ENCODE measurements around the gene BOLA2B. TPM values are rescaled to one million over a fixed set of nuclear protein-coding genes. Genes with fewer than 3 reads are reported as not detected.

BOLA2B gene
- total and polyA plus RNA-seq, 3 experiments from 2014 or later: 208 to 271 (median 268) TPM

DNA sequence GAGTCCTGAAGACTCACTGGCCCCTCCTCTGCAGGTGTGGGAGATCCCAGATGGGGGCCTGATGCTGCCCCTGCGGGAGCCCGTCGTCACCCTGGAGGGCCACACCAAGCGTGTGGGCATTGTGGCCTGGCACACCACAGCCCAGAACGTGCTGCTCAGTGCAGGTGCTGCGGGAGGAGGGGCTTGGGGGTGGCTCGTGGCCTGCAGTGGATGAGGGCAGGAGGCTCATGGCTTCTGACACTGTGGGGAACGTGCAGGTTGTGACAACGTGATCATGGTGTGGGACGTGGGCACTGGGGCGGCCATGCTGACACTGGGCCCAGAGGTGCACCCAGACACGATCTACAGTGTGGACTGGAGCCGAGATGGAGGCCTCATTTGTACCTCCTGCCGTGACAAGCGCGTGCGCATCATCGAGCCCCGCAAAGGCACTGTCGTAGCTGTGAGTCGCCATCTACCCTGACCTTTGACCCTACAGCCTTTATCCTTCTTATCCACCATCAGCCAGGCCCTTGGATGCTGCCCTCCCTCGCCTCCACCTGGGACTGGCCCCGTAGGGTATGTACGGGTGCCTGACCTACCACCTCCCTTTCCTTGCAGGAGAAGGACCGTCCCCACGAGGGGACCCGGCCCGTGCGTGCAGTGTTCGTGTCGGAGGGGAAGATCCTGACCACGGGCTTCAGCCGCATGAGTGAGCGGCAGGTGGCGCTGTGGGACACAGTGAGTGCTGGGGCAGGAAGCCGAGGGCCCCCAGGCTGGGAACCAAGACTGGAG lies 6.5 kb downstream of the BOLA2B start:
- peak overlapping the region; percentile 94 to 100 (median 98) for H3K4me3 Mint-ChIP-seq
- POLR2A ChIA-PET: interaction anchor here (0.6 to 6.2 kb wide), 7 partner anchors 10 to 121 kb away, joined by 5 to 86 read pairs (median 11); partner anchors contain the start of genes ALDOA, TBX6 and YPEL3
- peak overlapping the region; percentile 93 to 100 (median 96) for H3K27ac Mint-ChIP-seq

DNA sequence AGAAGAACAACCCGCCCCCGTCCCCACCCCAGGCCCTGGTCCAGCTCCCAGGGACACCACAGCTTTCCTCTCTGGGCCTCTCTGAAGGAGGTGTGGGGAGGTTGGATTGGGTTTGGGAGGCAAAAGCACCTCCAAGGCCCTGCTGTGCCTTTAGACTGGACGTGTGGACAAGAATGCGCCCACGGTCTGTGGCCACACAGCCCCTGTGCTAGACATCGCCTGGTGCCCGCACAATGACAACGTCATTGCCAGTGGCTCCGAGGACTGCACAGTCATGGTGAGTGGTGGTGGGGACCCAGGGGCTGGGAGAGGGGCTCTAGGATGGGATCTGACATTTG lies 7.1 kb downstream of the BOLA2B start:
- Histone ChIP-seq H3K27me3 (ENCODE audit: insufficient read depth, low read length, poor library complexity, severe bottlenecking) (no peaks in the 10 kb centered on the region), H3K9me3 (ENCODE audit: low read length) (no peaks in the 10 kb centered on the region), H3K4me1 (ENCODE audit: insufficient read depth, low read length) (peaks cover 33% of the 10 kb centered on the region), H3K36me3 (ENCODE audit: insufficient read depth, low read length) (peaks cover 35% of the 10 kb centered on the region), H3K27ac (ENCODE audit: low read depth, low read length) (peak overlapping the region; percentile 71), H3K4me3 (ENCODE audit: low read length) (peak overlapping the region; percentile 99)
- H3K27ac Mint-ChIP-seq: peak overlapping the region; percentile 93 to 100 (median 96)
- ChIA-PET POLR2A (interaction anchor here (0.5 to 6.2 kb wide), 14 partner anchors 9 to 561 kb away, joined by 3 to 86 read pairs (median 4); partner anchors contain the start of genes ALDOA, TBC1D10B, TBX6 and YPEL3), CTCF (interaction anchor here (0.8 to 3.5 kb wide), 10 partner anchors 44 to 231 kb away, joined by 3 to 34 read pairs (median 5); partner anchors contain the start of genes TBX6 and YPEL3)
- peaks cover 25 to 36% (median 31%) of the 10 kb centered on the region in 3 donors for H3K4me1 Mint-ChIP-seq
- peak overlapping the region; percentile 94 to 100 (median 98) for H3K4me3 Mint-ChIP-seq
- H3K27me3 Mint-ChIP-seq: peaks cover 0 to 14% of the 10 kb centered on the region in 2 donors
- peaks cover 12 to 43% (median 18%) of the 10 kb centered on the region in 3 donors for H3K36me3 Mint-ChIP-seq
- peaks cover 0 to 2% (median 0%) of the 10 kb centered on the region in 5 donors for H3K9me3 Mint-ChIP-seq
- no peak for DNase-seq

More for the DNA sequence above, 6.5 kb downstream of the BOLA2B start:
- Histone ChIP-seq H3K27ac (ENCODE audit: low read depth, low read length) (peak overlapping the region; percentile 71), H3K4me1 (ENCODE audit: insufficient read depth, low read length) (peaks cover 31% of the 10 kb centered on the region), H3K4me3 (ENCODE audit: low read length) (peak overlapping the region; percentile 99), H3K27me3 (ENCODE audit: insufficient read depth, low read length, poor library complexity, severe bottlenecking) (no peaks in the 10 kb centered on the region), H3K9me3 (ENCODE audit: low read length) (no peaks in the 10 kb centered on the region), H3K36me3 (ENCODE audit: insufficient read depth, low read length) (peaks cover 35% of the 10 kb centered on the region)
- peak; percentile 83 to 91 (median 87) for DNase-seq
- H3K36me3 Mint-ChIP-seq: peaks cover 12 to 43% (median 18%) of the 10 kb centered on the region in 3 donors
- peaks cover 0 to 2% (median 0%) of the 10 kb centered on the region in 5 donors for H3K9me3 Mint-ChIP-seq
- CTCF ChIA-PET: interaction anchor here (1.4 to 3.5 kb wide), 9 partner anchors 44 to 231 kb away, joined by 3 to 34 read pairs (median 6); partner anchors contain the start of genes TBX6 and YPEL3
- H3K27me3 Mint-ChIP-seq: peaks cover 0 to 14% of the 10 kb centered on the region in 2 donors
- H3K4me1 Mint-ChIP-seq: peaks cover 24 to 35% (median 30%) of the 10 kb centered on the region in 3 donors

DNA sequence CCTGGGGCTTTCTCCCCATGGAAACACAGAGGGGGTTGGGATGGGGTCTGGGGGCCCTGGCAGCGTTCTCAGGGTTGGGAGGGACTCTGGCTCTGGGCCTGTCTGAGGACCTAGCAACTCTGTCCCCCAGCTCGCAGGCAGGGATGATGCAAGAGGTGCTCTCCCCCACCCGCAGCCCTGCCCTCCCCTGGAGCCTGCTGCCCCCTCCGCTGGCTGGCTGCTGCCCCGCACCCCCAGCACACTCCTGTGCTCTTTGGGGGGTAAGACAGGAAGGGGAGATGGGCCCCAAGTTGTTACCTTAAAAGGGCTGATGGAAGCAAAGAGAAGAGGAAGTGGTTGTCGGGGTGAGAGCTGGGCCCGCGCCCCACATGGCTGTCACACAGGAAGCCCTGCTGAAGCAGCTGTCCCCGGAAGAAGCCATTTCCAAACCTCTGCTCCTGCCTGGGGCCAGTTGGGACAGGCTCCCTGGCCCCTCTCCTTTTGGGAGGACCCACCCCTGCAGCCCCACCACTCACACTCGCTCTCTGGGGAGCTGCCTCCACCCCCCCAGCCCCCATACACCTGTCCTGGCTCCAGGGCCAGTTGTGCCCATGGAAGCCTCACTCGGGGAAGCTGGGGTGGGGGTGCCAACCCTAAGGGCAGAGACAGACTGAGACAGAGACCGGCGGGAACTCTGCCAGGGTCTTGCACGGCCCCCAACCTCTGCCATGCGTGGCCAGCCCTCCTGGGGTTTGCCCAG lies 7.6 kb downstream of the BOLA2B start:
- ChIA-PET CTCF (interaction anchor here (0.8 to 3.5 kb wide), 10 partner anchors 34 to 223 kb away, joined by 3 to 34 read pairs (median 5); partner anchors contain the start of gene TBX6), POLR2A (interaction anchor here (0.5 to 6.2 kb wide), 14 partner anchors 8 to 562 kb away, joined by 3 to 86 read pairs (median 3); partner anchors contain the start of genes ALDOA, PAGR1, TBC1D10B and TBX6)
- H3K27ac ChIP-seq (ENCODE audit: low read depth, low read length): peak overlapping the region; percentile 71
- Mint-ChIP-seq H3K4me1 (peaks cover 25 to 39% (median 34%) of the 10 kb centered on the region in 3 donors), H3K27ac (peak overlapping the region; percentile 92 to 100 (median 96)), H3K36me3 (peaks cover 12 to 43% (median 18%) of the 10 kb centered on the region in 3 donors), H3K9me3 (peaks cover 0 to 2% (median 0%) of the 10 kb centered on the region in 5 donors), H3K27me3 (peaks cover 0 to 14% of the 10 kb centered on the region in 2 donors), H3K4me3 (peak overlapping the region; percentile 94 to 100 (median 98))
- peaks cover 33% of the 10 kb centered on the region for H3K4me1 ChIP-seq (ENCODE audit: insufficient read depth, low read length)
- H3K4me3 ChIP-seq (ENCODE audit: low read length): peak overlapping the region; percentile 99
- H3K9me3 ChIP-seq (ENCODE audit: low read length): no peaks in the 10 kb centered on the region
- DNase-seq: peak; percentile 72 to 93 (median 91)
- H3K27me3 ChIP-seq (ENCODE audit: insufficient read depth, low read length, poor library complexity, severe bottlenecking): no peaks in the 10 kb centered on the region
- peaks cover 35% of the 10 kb centered on the region for H3K36me3 ChIP-seq (ENCODE audit: insufficient read depth, low read length)

DNA sequence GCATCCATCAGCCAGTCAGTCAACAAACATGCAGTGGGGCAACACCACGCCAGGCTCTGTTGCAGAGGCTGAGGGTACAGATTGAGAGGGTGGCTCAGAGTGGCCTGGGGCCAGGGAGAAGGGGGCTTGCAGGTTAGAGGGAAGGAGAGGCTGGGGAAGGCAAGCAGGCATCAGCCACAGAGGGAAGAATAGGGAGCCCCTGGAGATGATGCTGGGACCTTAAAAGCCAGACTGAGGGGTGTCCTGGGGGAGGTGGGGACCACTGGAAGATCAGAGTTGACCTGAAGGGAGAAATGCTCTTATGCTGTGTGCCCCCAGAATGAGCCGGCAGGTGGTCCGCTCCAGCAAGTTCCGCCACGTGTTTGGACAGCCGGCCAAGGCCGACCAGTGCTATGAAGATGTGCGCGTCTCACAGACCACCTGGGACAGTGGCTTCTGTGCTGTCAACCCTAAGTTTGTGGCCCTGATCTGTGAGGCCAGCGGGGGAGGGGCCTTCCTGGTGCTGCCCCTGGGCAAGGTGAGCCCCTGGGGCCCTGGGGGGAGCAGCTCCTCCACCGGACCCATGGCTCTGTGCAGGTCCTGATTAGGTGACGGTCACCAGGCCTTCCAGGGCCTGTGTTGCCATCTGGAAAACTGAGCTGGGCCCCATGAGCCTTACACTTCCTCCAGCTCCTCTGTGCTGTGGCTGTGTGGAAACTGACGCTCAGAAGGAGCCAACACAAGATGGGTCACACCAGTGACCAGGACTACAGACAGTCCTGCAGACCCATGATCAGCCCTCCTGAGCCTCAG lies 8.4 kb downstream of the BOLA2B start:
- Mint-ChIP-seq H3K27ac (peak overlapping the region; percentile 93 to 100 (median 96)), H3K27me3 (peaks cover 0 to 14% of the 10 kb centered on the region in 2 donors), H3K9me3 (peaks cover 0 to 2% (median 0%) of the 10 kb centered on the region in 5 donors), H3K4me3 (peak overlapping the region; percentile 94 to 100 (median 98)), H3K4me1 (peaks cover 25 to 43% (median 34%) of the 10 kb centered on the region in 3 donors), H3K36me3 (peaks cover 12 to 43% (median 18%) of the 10 kb centered on the region in 3 donors)
- peak overlapping the region; percentile 99 for H3K4me3 ChIP-seq (ENCODE audit: low read length)
- H3K27ac ChIP-seq (ENCODE audit: low read depth, low read length): peak overlapping the region; percentile 71
- no peaks in the 10 kb centered on the region for H3K27me3 ChIP-seq (ENCODE audit: insufficient read depth, low read length, poor library complexity, severe bottlenecking)
- H3K36me3 ChIP-seq (ENCODE audit: insufficient read depth, low read length): peaks cover 35% of the 10 kb centered on the region
- peaks cover 33% of the 10 kb centered on the region for H3K4me1 ChIP-seq (ENCODE audit: insufficient read depth, low read length)
- peak in 2 of 5 donors; percentile 20 to 27 for DNase-seq
- POLR2A ChIA-PET: interaction anchor here (0.9 to 6.2 kb wide), 9 partner anchors 13 to 485 kb away, joined by 3 to 86 read pairs (median 4); partner anchors contain the start of genes ALDOA, PAGR1, TBC1D10B and TBX6
- CTCF ChIA-PET: interaction anchor here (1.2 to 3.5 kb wide), 8 partner anchors 33 to 224 kb away, joined by 3 to 34 read pairs (median 6); partner anchors contain the start of gene TBX6
- no peaks in the 10 kb centered on the region for H3K9me3 ChIP-seq (ENCODE audit: low read length)

DNA sequence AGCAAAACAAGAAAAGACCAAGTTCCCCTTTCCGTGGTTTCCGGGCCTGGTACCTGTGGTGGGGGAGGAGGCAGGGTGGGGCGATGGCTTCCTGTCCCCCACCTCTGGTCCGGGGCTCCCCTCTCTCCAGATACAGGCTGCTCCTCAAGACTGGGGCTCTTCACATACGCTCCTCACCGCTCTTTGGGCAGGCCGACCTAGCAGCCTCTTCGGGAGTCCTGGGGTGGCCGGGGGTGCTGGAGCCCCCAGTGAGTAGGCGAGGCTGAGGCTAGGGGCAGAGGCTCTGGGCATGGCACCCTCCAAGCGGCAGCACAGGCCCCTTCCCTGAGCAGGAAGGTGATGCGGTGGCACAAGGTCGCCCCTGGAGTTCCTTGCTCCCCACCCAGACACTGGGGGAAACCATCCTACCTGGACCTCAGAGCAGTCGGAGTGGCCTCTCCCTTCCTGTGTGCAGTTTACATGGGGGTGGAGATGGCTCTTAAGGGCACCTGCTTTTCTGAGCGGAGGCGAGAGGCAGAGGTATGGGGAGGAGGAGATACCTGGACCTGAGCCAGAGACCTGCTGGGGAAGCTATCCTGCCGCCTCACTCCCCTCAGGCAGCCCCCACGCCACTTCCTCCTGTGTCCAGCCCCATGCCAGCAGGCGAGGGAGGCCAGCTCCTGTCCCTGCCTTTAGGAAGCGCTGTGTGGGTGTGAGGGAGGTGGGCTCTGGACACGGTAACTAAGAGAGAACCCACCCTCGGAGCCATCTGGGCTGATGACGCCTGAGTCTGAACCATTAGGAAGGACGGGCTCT lies 9.2 kb downstream of the BOLA2B start:
- peaks cover 0 to 14% of the 10 kb centered on the region in 2 donors for H3K27me3 Mint-ChIP-seq
- Histone ChIP-seq H3K9me3 (ENCODE audit: low read length) (no peaks in the 10 kb centered on the region), H3K27me3 (ENCODE audit: insufficient read depth, low read length, poor library complexity, severe bottlenecking) (no peaks in the 10 kb centered on the region), H3K36me3 (ENCODE audit: insufficient read depth, low read length) (peaks cover 35% of the 10 kb centered on the region), H3K4me3 (ENCODE audit: low read length) (peak overlapping the region; percentile 99), H3K27ac (ENCODE audit: low read depth, low read length) (peak overlapping the region; percentile 71), H3K4me1 (ENCODE audit: insufficient read depth, low read length) (peaks cover 33% of the 10 kb centered on the region)
- CTCF ChIA-PET: interaction anchor here (1.1 to 3.5 kb wide), 8 partner anchors 36 to 246 kb away, joined by 3 to 34 read pairs (median 4); partner anchors contain the start of genes DCTPP1 and TBX6
- H3K4me1 Mint-ChIP-seq: peaks cover 25 to 43% (median 34%) of the 10 kb centered on the region in 3 donors
- H3K36me3 Mint-ChIP-seq: peaks cover 12 to 43% (median 18%) of the 10 kb centered on the region in 3 donors
- POLR2A ChIA-PET: interaction anchor here (0.7 to 6.2 kb wide), 15 partner anchors 41 to 246 kb away, joined by 3 to 86 read pairs (median 7); partner anchors contain the start of genes ALDOA, DCTPP1, SEPTIN1 and TBX6
- H3K27ac Mint-ChIP-seq: peak overlapping the region; percentile 92 to 100 (median 96)
- peak; percentile 66 to 93 (median 91) for DNase-seq
- H3K4me3 Mint-ChIP-seq: peak overlapping the region; percentile 94 to 100 (median 98)
- peaks cover 0 to 2% (median 0%) of the 10 kb centered on the region in 5 donors for H3K9me3 Mint-ChIP-seq

Measured in CD8-positive, alpha-beta memory T cell (primary cell).